WI38 (cell line): ENCODE results near the gene CBX5.
A peak's percentile ranks its signal among the peaks of the same experiment; 100 is the strongest.

ENCODE experiments used
- H3K4me3 ChIP-seq: 2 replicates; pipeline ENCODE4 v1.5.1; 2011; ENCODE audit warnings: low read depth, mild to moderate bottlenecking, control low read depth, low read length
- CTCF ChIP-seq: IDR thresholded peaks from 2 replicates; pipeline ENCODE4 v1.5.1; 2012; ENCODE audit warnings: low read depth, mild to moderate bottlenecking, control low read depth, low read length

The CBX5 gene

GRCh38 chr12:54266852-54267251, 13.1 kb downstream of the CBX5 start:
- H3K4me3 ChIP-seq, result no peak overlapping the region

DNA sequence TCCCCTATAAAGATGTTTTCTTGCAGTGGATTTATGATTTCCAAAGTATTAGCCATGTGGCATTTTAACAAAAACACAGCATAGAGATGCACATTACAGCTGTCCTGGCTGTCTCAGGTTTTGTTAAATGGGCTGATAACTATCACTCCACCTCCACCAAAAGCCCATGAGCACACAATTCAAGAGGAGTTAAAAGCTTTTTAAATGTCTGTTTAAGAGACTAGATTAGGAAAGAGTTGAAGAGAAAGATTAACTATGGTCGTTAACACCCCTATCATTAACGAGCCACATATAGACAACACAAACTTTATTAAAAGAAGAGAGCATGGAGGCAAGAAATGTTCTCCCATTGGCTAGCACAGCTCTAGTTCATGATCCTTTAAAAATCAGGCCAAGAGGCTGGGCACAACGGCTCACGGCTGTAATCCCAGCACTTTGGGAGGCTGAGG, 14.5 kb downstream of the CBX5 start:
- no peak overlapping the region for H3K4me3 ChIP-seq
- no peak for TF ChIP-seq CTCF

More at GRCh38 chr12:54266852-54267251, 13.1 kb downstream of the CBX5 start:
- TF ChIP-seq CTCF, result no peak

DNA sequence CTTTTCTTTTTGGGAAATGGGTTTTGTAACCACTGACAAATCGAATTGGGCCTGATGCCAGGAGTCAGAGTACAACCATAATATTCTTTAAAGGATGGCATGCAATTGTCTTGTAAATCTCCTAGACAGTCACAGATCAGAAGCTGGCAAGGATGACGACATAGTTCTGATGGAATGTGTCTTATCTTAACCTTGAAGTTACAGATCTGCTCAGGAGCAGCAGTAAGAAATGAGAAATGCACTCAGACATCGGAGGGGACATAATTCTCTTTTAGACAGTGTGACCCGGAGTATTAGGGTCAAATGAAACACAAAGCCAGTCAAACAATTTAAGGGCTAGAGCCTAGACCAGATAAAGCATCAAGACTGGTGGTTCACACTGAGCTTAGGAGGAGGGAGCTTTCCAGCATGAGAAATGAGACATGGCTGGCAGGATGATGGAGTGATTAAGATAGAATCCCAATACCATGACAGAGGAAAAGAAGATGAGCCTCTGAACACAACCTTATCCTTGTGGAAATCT, 17.5 kb downstream of the CBX5 start:
- H3K4me3 ChIP-seq, result no peak overlapping the region
- no peak for TF ChIP-seq CTCF

DNA sequence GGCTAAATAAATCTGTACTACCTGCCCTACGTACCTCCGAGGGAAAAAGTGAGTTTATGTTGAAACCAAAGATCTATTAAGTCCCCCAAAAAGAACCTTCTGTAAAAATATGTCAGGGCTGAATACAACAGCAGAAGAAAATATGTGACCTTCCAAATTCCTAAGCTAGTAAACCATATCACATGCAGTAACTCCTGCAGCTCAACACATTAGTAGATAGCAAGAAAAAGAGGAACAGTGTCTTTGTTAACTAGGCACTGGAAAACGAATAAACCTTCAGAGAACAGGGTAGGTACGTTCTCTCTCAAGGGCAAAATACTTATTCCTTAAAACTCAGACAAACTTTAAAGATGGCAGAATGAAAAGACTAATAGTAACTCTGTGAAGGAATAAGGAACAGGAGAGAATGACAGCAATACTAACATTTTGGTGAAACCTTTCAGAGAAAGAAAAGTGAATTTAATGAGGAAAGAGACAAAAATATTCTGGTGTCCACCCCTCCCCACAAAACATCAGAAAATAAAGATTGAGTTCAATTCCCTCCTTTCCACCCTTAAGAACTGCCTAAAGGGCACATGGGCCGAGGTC, 18.0 kb downstream of the CBX5 start:
- TF ChIP-seq CTCF, result no peak
- H3K4me3 ChIP-seq, result no peak overlapping the region

DNA sequence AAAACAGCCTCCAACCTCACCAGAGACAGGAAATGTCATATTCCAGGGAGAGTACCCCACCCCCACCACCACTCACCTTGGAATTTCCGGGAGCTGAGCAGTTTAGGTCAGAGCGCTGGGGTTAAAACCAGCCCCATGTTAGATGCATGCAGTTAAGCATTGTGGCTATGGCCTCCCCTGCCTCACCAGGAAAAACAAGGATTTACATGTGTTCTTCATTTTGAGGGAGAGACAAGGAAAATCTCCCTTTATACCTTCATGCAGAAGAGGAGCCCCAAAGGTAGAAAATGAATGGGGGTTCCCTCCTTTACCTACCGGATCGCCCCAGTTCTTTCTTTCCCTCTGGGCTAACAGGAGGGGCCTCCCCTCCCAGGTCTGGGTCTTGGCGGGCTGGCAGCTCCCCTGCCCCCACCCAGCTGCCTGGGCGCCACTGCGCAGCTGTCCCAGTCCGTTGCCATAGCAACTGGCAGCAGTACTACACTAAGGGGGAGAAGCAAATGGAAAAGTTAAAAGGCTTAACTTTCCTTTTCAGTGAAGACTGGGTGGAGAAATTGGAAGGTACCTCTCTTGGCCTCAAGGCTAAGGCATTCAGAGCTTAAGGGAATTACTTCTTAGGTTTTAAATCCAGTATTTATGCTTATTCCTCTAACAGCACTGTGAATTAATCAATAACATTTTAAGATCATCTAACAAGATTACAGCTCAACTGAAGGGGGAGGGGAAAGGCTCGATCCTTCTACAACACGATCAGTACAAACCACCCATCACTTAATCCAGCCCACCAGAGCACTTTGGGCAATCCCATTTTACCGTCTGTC, 20.5 kb downstream of the CBX5 start:
- H3K4me3 ChIP-seq, result peak overlapping the region; percentile 50
- no peak for TF ChIP-seq CTCF

- TF ChIP-seq CTCF, result no peak
- H3K4me3 ChIP-seq, result 0 out of 2 replicates have a peak overlapping the region, but pooled peaks have one; percentile 1
Measured at GRCh38 chr12:54258201-54258681, 21.7 kb downstream of the CBX5 start.

DNA sequence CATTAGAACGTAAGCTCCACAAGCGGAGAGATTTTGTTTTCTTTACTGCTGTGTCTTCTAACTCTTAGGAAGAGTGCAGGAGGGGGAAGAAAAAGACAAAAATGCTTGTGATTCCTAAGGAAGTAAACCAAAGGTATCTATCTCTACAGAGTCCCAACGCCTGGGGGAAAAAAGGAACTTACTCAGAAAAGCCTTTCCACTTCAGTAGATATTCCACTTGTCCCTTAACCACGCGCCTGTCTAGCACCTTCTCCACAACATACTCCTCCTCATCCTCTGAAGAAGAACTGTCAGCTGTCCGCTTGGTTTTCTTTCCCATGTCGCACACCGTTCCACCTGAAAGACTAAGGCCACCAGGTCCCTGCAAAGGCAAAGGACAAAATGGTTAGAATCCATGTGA, 22.6 kb downstream of the CBX5 start:
- TF ChIP-seq CTCF, result no peak
- H3K4me3 ChIP-seq, result no peak overlapping the region
